PC-9 (cell line): Measurements from ENCODE around the gene SEMA6D.

Source experiments
- CTCF ChIP-seq: fragments of 200-600 bp; sonication (generic); conservative IDR thresholded peaks from 2 replicates; pipeline ENCODE4 v1.6.1; 2017; ENCODE audit warnings: mixed run types, antibody characterized with exemption, mild to moderate bottlenecking, moderate library complexity
- EZH2 ChIP-seq: fragments of 200-600 bp; sonication (generic); IDR thresholded peaks from 2 replicates; pipeline ENCODE4 v1.8.0; 2017; ENCODE audit warnings: antibody characterized with exemption, low read depth

GRCh38 chr15:47757331-47757730 lies 40.0 kb downstream of the SEMA6D start:
- no peak for TF ChIP-seq CTCF
- TF ChIP-seq EZH2: no peak
